Measurements from ENCODE around the gene TBC1D5.

The TBC1D5 gene

GRCh38 chr3:17195856-17196604, 546.4 kb downstream of the TBC1D5 start:
- DNase-seq, result no peak

- DNase-seq, result no peak
Observed at GRCh38 chr3:17195192-17195611, 547.2 kb downstream of the TBC1D5 start.

GRCh38 chr3:17194116-17194515, 548.3 kb downstream of the TBC1D5 start:
- DNase-seq, result no peak

- no peak for DNase-seq
Observed at GRCh38 chr3:17192995-17193394, 549.4 kb downstream of the TBC1D5 start.

- no peak for DNase-seq
Observed at GRCh38 chr3:17190353-17191078, 551.9 kb downstream of the TBC1D5 start.

GRCh38 chr3:17188378-17188777, 554.1 kb downstream of the TBC1D5 start:
- no peak for DNase-seq

- no peak for DNase-seq
Observed at GRCh38 chr3:17187589-17188184, 554.7 kb downstream of the TBC1D5 start.

GRCh38 chr3:17183951-17184550, 558.4 kb downstream of the TBC1D5 start:
- no peak for DNase-seq

- no peak for DNase-seq
Observed at GRCh38 chr3:17182166-17182565, 560.3 kb downstream of the TBC1D5 start.

- DNase-seq, result no peak
Observed at GRCh38 chr3:17181413-17181907, 561.0 kb downstream of the TBC1D5 start.

- DNase-seq, result no peak
Observed at GRCh38 chr3:17179381-17180205, 562.8 kb downstream of the TBC1D5 start.

- DNase-seq, result no peak
Observed at GRCh38 chr3:17176757-17177156, 565.7 kb downstream of the TBC1D5 start.

GRCh38 chr3:17175187-17175807, 567.1 kb downstream of the TBC1D5 start:
- no peak for DNase-seq

GRCh38 chr3:17166369-17166768, 576.1 kb downstream of the TBC1D5 start:
- no peak for DNase-seq

- no peak for DNase-seq
Observed at GRCh38 chr3:17162116-17162515, 580.3 kb downstream of the TBC1D5 start.

GRCh38 chr3:17160597-17160996, 581.8 kb downstream of the TBC1D5 start:
- no peak for DNase-seq

- DNase-seq, result no peak
Observed at GRCh38 chr3:17158941-17159682, 583.3 kb downstream of the TBC1D5 start.

GRCh38 chr3:17157713-17158112, 584.7 kb downstream of the TBC1D5 start:
- DNase-seq, result no peak

GRCh38 chr3:17156864-17157263, 585.6 kb downstream of the TBC1D5 start:
- DNase-seq, result no peak

- DNase-seq, result no peak
Observed at GRCh38 chr3:17155951-17156350, 586.5 kb downstream of the TBC1D5 start.

GRCh38 chr3:17154941-17155340, 587.5 kb downstream of the TBC1D5 start:
- DNase-seq, result no peak
